ENCODE results near the gene MBTPS2.

The MBTPS2 gene

GRCh38 chrX:21907260-21907659, 67.8 kb downstream of the MBTPS2 start:
- DNase-seq (ENCODE audit: low spot score) (no peak), ATAC-seq (ENCODE audit: low read depth) (no peak)
- no peak for TF ChIP-seq CTCF (IDR thresholded peaks at IDR 0.05; ENCODE audit: poor library complexity, severe bottlenecking)
- Histone ChIP-seq H3K36me3 (ENCODE audit: low read depth) (no peaks in the 10 kb centered on the region), H3K27me3 (ENCODE audit: insufficient read depth, poor library complexity, severe bottlenecking) (no peaks in the 10 kb centered on the region), H3K27ac (ENCODE audit: poor library complexity, severe bottlenecking) (no peak overlapping the region), H3K9me3 (ENCODE audit: severe bottlenecking) (no peaks in the 10 kb centered on the region), H3K4me3 (ENCODE audit: severe bottlenecking) (no peak overlapping the region), H3K4me1 (ENCODE audit: insufficient read depth, poor library complexity, severe bottlenecking) (no peaks in the 10 kb centered on the region)

- no peak for TF ChIP-seq CTCF (IDR thresholded peaks at IDR 0.05; ENCODE audit: poor library complexity, severe bottlenecking)
- ATAC-seq (ENCODE audit: low read depth) (no peak), DNase-seq (ENCODE audit: low spot score) (no peak)
- Histone ChIP-seq H3K27me3 (ENCODE audit: insufficient read depth, poor library complexity, severe bottlenecking) (no peaks in the 10 kb centered on the region), H3K9me3 (ENCODE audit: severe bottlenecking) (no peaks in the 10 kb centered on the region), H3K36me3 (ENCODE audit: low read depth) (no peaks in the 10 kb centered on the region), H3K4me3 (ENCODE audit: severe bottlenecking) (no peak overlapping the region), H3K27ac (ENCODE audit: poor library complexity, severe bottlenecking) (no peak overlapping the region), H3K4me1 (ENCODE audit: insufficient read depth, poor library complexity, severe bottlenecking) (no peaks in the 10 kb centered on the region)
Observed at GRCh38 chrX:21911481-21911880, 72.1 kb downstream of the MBTPS2 start.

GRCh38 chrX:21912220-21912619, 72.8 kb downstream of the MBTPS2 start:
- no peaks in the 10 kb centered on the region for H3K27me3 ChIP-seq (ENCODE audit: insufficient read depth, poor library complexity, severe bottlenecking)
- H3K4me3 ChIP-seq (ENCODE audit: severe bottlenecking): no peak overlapping the region
- H3K4me1 ChIP-seq (ENCODE audit: insufficient read depth, poor library complexity, severe bottlenecking): no peaks in the 10 kb centered on the region
- no peak overlapping the region for H3K27ac ChIP-seq (ENCODE audit: poor library complexity, severe bottlenecking)
- ATAC-seq (ENCODE audit: low read depth) (no peak), DNase-seq (ENCODE audit: low spot score) (no peak)
- no peaks in the 10 kb centered on the region for H3K36me3 ChIP-seq (ENCODE audit: low read depth)
- no peak for TF ChIP-seq CTCF (IDR thresholded peaks at IDR 0.05; ENCODE audit: poor library complexity, severe bottlenecking)
- H3K9me3 ChIP-seq (ENCODE audit: severe bottlenecking): no peaks in the 10 kb centered on the region

- DNase-seq (ENCODE audit: low spot score) (no peak), ATAC-seq (ENCODE audit: low read depth) (no peak)
- TF ChIP-seq CTCF (IDR thresholded peaks at IDR 0.05; ENCODE audit: poor library complexity, severe bottlenecking): no peak
- no peaks in the 10 kb centered on the region for H3K36me3 ChIP-seq (ENCODE audit: low read depth)
- no peaks in the 10 kb centered on the region for H3K4me1 ChIP-seq (ENCODE audit: insufficient read depth, poor library complexity, severe bottlenecking)
- H3K9me3 ChIP-seq (ENCODE audit: severe bottlenecking): no peaks in the 10 kb centered on the region
- no peak overlapping the region for H3K27ac ChIP-seq (ENCODE audit: poor library complexity, severe bottlenecking)
- no peak overlapping the region for H3K4me3 ChIP-seq (ENCODE audit: severe bottlenecking)
- no peaks in the 10 kb centered on the region for H3K27me3 ChIP-seq (ENCODE audit: insufficient read depth, poor library complexity, severe bottlenecking)
Observed at GRCh38 chrX:21912989-21913388, 73.6 kb downstream of the MBTPS2 start.

GRCh38 chrX:21926116-21926515, 86.7 kb downstream of the MBTPS2 start:
- no peaks in the 10 kb centered on the region for H3K27me3 ChIP-seq (ENCODE audit: insufficient read depth, poor library complexity, severe bottlenecking)
- no peaks in the 10 kb centered on the region for H3K9me3 ChIP-seq (ENCODE audit: severe bottlenecking)
- H3K4me3 ChIP-seq (ENCODE audit: severe bottlenecking): peak overlapping the region; percentile 8
- peaks cover 18% of the 10 kb centered on the region for H3K4me1 ChIP-seq (ENCODE audit: insufficient read depth, poor library complexity, severe bottlenecking)
- no peak for TF ChIP-seq CTCF (IDR thresholded peaks at IDR 0.05; ENCODE audit: poor library complexity, severe bottlenecking)
- H3K36me3 ChIP-seq (ENCODE audit: low read depth): no peaks in the 10 kb centered on the region
- no peak for DNase-seq (ENCODE audit: low spot score)
- peak overlapping the region; percentile 94 for H3K27ac ChIP-seq (ENCODE audit: poor library complexity, severe bottlenecking)
- no peak for ATAC-seq (ENCODE audit: low read depth)

Data from RWPE2 (cell line).